HepG2 (cell line): Measurements from ENCODE around the gene TRIM37. TPM values are rescaled to one million over a fixed set of nuclear protein-coding genes. Genes with fewer than 3 reads are reported as not detected.
"Not testable (repeated sequence)": the region's sequence is repeated elsewhere in the genome, so short reads cannot be mapped to it uniquely, and the experiment has no call there.

Experiments
- ATAC-seq: fragments of 200-7000 bp; cut with Tn5 transposase; 3 replicates; pipeline ENCODE4 v1.9.1; 2020; ENCODE audit warnings: mild to moderate bottlenecking, moderate library complexity
- BruUV-seq: library from RNA; stranded (reverse); fragments of 400-500 nt; replicated peaks from 2 replicates; lab custom pipeline; 2021; lab: Mats Ljungman, UMichigan
- CTCF ChIA-PET: fragments of 300-600 bp; formaldehyde crosslinking; extraction: SDS; loops from one replicate; lab custom pipeline; 2021; ENCODE audit warnings: low total read pairs, inconsistent platforms, low intra/inter-chr PET ratio; lab: Yijun Ruan, JAX
- POLR2A ChIA-PET: fragments of 350-600 bp; sonication (Branson Sonifier 250); formaldehyde crosslinking; loops from one replicate; lab custom pipeline; 2020; ENCODE audit warnings: antibody characterized with exemption, inconsistent platforms; lab: Yijun Ruan, JAX
- DNase-seq: peaks from one replicate; pipeline ENCODE4 v3.0.0-alpha.2; 2015; ENCODE audit warnings: low spot score
- FAIRE-seq: peaks from 3 replicates; lab custom pipeline; 2011; peaks lifted over from hg19 to GRCh38; lab: Jason Lieb, UNC
- H2AFZ ChIP-seq: one replicate; pipeline ENCODE4 v1.6.1; 2011; ENCODE audit warnings: low read length, inconsistent platforms
- H3K27ac ChIP-seq: fragments of 300-600 bp; 3 replicates; pipeline ENCODE4 v1.8.0; 2011; ENCODE audit warnings: mixed run types, mild to moderate bottlenecking, mixed read lengths, low read length, inconsistent platforms; ENCODE audit not compliant: insufficient read depth; ENCODE audit errors: extremely low read length
- H3K27me3 ChIP-seq, 2 experiments: fragments of 200-600 bp in 1 of 2; 2 replicates in 1 of 2; 3 replicates in 1 of 2; pipeline versions ENCODE4 v1.6.0 to v1.8.0; 2011; ENCODE audit warnings: low read length in 2 of 2, mild to moderate bottlenecking in 2 of 2, moderate library complexity in 2 of 2, inconsistent platforms in 1 of 2; ENCODE audit not compliant: insufficient read depth in 2 of 2, control insufficient read depth in 1 of 2
- H3K36me3 ChIP-seq, 2 experiments: fragments of 200-600 bp in 1 of 2; replicated peaks in 1 of 2; 2 replicates in 1 of 2; 3 replicates in 1 of 2; pipeline versions ENCODE4 v1.5.1 to v1.8.0; 2011; ENCODE audit warnings: low read length in 2 of 2, inconsistent platforms in 1 of 2; ENCODE audit not compliant: insufficient read depth in 2 of 2, control insufficient read depth in 1 of 2
- H3K4me1 ChIP-seq: 2 replicates; pipeline ENCODE4 v1.5.1; 2012; ENCODE audit warnings: low read length, inconsistent platforms; ENCODE audit not compliant: insufficient read depth
- H3K4me2 ChIP-seq: 2 replicates; pipeline ENCODE4 v1.6.0; 2011; ENCODE audit warnings: low read depth, low read length, inconsistent platforms
- H3K4me3 ChIP-seq, 3 experiments: fragments of 200-600 bp in 1 of 3; sonication (generic), shearing (Covaris generic) in 1 of 3; replicated peaks in 1 of 3; 2 replicates each; pipeline ENCODE4 v1.5.1; 2011 to 2016; ENCODE audit warnings: low read length in 3 of 3, inconsistent platforms in 2 of 3, low read depth in 2 of 3, mild to moderate bottlenecking in 2 of 3, control low read depth in 1 of 3, mixed read lengths in 1 of 3; ENCODE audit not compliant: insufficient read depth in 1 of 3
- H3K79me2 ChIP-seq: one replicate; pipeline ENCODE4 v1.6.1; 2011; ENCODE audit warnings: low read length, inconsistent platforms; ENCODE audit not compliant: insufficient read depth
- H3K9ac ChIP-seq: 2 replicates; pipeline ENCODE4 v1.6.0; 2011; ENCODE audit warnings: mild to moderate bottlenecking, low read depth, low read length, inconsistent platforms; ENCODE audit not compliant: insufficient read depth
- H3K9me3 ChIP-seq: 2 replicates; pipeline ENCODE4 v1.5.1; 2012; ENCODE audit warnings: mild to moderate bottlenecking, low read length
- H4K20me1 ChIP-seq: 2 replicates; pipeline ENCODE4 v1.6.0; 2011; ENCODE audit warnings: inconsistent platforms, mild to moderate bottlenecking, low read length, moderate library complexity; ENCODE audit not compliant: insufficient read depth
- CEBPB ChIP-seq: IDR thresholded peaks from 2 replicates; pipeline ENCODE4 v1.6.1; 2011; ENCODE audit warnings: low read depth, low read length, improper control_type of control experiment, borderline replicate concordance
- CEBPG ChIP-seq: IDR thresholded peaks from 2 replicates; pipeline ENCODE4 v1.6.1; 2016
- IRF2 ChIP-seq: IDR thresholded peaks from 2 replicates; pipeline ENCODE4 v1.6.1; 2018; ENCODE audit warnings: missing genetic modification reagents, missing compliant biosample characterization
- ZBTB33 ChIP-seq: sonication (generic); formaldehyde crosslinking; IDR thresholded peaks from 2 replicates; pipeline ENCODE4 v1.4.0; 2020; ENCODE audit warnings: missing genetic modification reagents
- ZBTB38 ChIP-seq: sonication (generic); formaldehyde crosslinking; IDR thresholded peaks from 2 replicates; pipeline ENCODE4 v1.5.1; 2020; ENCODE audit warnings: mild to moderate bottlenecking, missing genetic modification reagents
- ZFP36L2 ChIP-seq: sonication (generic); formaldehyde crosslinking; IDR thresholded peaks from 2 replicates; pipeline ENCODE4 v1.4.0; 2020; ENCODE audit warnings: missing genetic modification reagents
- ZFP91 ChIP-seq: sonication (generic); formaldehyde crosslinking; IDR thresholded peaks from 2 replicates; pipeline ENCODE4 v1.9.0; 2022; ENCODE audit warnings: missing genetic modification reagents, mild to moderate bottlenecking, borderline replicate concordance
- ZKSCAN8 ChIP-seq: IDR thresholded peaks from 2 replicates; pipeline ENCODE4 v1.6.1; 2016; ENCODE audit warnings: borderline replicate concordance, missing genetic modification reagents, missing compliant biosample characterization
- ZNF33A ChIP-seq: sonication (generic); formaldehyde crosslinking; IDR thresholded peaks from 2 replicates; pipeline ENCODE4 v1.5.1; 2020; ENCODE audit warnings: missing genetic modification reagents, mild to moderate bottlenecking, moderate library complexity, borderline replicate concordance
- WGBS: methylation state at CpG from one replicate; pipeline ENCODE4 v1.1.6; 2017; ENCODE audit warnings: low lambda C conversion rate; 5-methylcytosine and 5-hydroxymethylcytosine counted together
- in situ Hi-C: cut with HindIII; loops from 2 replicates; pipeline ENCODE4 v1.10.0; 2017; ENCODE audit warnings: low pct_unique_long_range_greater_than_20kb; ENCODE audit not compliant: extremely low pct_ligation_motif_present
- intact Hi-C: fragments of 100-400 bp; cut with micrococcal nuclease; formaldehyde crosslinking; loops from one replicate; pipeline ENCODE4 v1.10.0; 2022; ENCODE audit not compliant: unreplicated experiment
- polyA plus RNA-seq, 8 experiments: library from polyadenylated mRNA; depleted of rRNA in 3 of 8; stranded (reverse) in 7 of 8; unstranded in 1 of 8; fragments of >200 nt; fragmentation: Illumina TruSeq in 4 of 8; extraction: Trizol in 4 of 8; gene quantifications; 2 replicates each; pipeline versions ENCODE4 v1.2.1 to v1.2.3, GENCODE V29; 2011 to 2016; ENCODE audit warnings: low read depth in 4 of 8, missing spikeins in 1 of 8, mixed read lengths in 1 of 8; ENCODE audit not compliant: insufficient read depth in 1 of 8
- total RNA-seq, 5 experiments: library from RNA; depleted of rRNA; stranded (reverse); fragments of >200 nt; fragmentation: Illumina TruSeq; extraction: Trizol; gene quantifications; 2 replicates each; pipeline ENCODE4 v1.2.3, GENCODE V29; 2016; ENCODE audit warnings: low read depth in 1 of 5
- TF ChIP-seq, protein P1 (sequence below): sonication (generic); formaldehyde crosslinking; IDR thresholded peaks from 2 replicates; pipeline ENCODE4 v1.5.1; 2020; ENCODE audit warnings: mild to moderate bottlenecking, moderate library complexity, missing genetic modification reagents
- TF ChIP-seq, protein P2 (sequence below): sonication (generic); formaldehyde crosslinking; IDR thresholded peaks from 2 replicates; pipeline ENCODE4 v1.5.0; 2020; ENCODE audit warnings: mild to moderate bottlenecking, missing genetic modification reagents

TRIM37 gene
- total and polyA plus RNA-seq, 2 of the 13 experiments (the other 11 are each of a cell fraction or from before 2014, with no cell fraction given), result 12.4 to 39.1 TPM

- WGBS, result 97% methylated on average over 10 of the region's 10 CpGs
- peaks cover 81% of the 10 kb centered on the region for H3K79me2 ChIP-seq
- POLR2A ChIA-PET, DNase-seq, CTCF ChIA-PET, H3K36me3 ChIP-seq, H3K4me2 ChIP-seq, H3K9ac ChIP-seq, H3K27ac ChIP-seq, BruUV-seq, H3K4me3 ChIP-seq, H4K20me1 ChIP-seq, intact Hi-C loops, H3K27me3 ChIP-seq, ATAC-seq, FAIRE-seq, H2AFZ ChIP-seq, H3K9me3 ChIP-seq, in situ Hi-C loops: not testable (repeated sequence)
- TF ChIP-seq ZBTB33 (peak; percentile 22; the same call in 1 of the 2 replicates), CEBPB (peak; percentile 24; the same call in 1 of the 2 replicates), ZBTB38 (CRISPR knock-in tag) (peak; percentile 41; the same call in 1 of the 2 replicates), CEBPG (CRISPR knock-in tag) (0 out of 2 replicates have a peak, but pooled peaks have one; percentile 24)
- peaks cover 17% of the 10 kb centered on the region for H3K4me1 ChIP-seq
Measured at GRCh38 chr17:59138339-59138738, 31.7 kb upstream of the TRIM37 start.

DNA sequence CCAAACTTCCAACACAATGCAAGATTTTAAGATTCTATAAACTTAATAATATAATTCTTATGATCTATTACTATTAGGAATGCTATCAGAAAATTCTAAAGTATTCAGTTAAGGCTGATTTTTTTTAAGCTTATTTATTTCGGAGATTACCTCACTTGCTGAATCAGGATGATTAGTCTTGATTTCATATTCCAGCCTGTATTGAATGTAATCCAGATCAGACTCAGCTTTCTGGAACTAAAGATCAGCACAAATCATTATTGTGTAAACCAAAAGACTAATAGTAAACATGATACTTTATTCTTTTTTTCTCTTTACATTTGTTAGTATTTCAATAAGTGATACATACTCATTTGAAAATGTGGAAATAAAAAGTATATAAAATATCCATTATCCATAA is 24.5 kb upstream of the TRIM37 start:
- DNase-seq, result no peak
- ChIA-PET POLR2A (no interaction called here), CTCF (no interaction called here)
- WGBS, result 100% methylated on average over 1 of the region's 1 CpG
- no peak overlapping the region for H3K4me3 ChIP-seq
- BruUV-seq, result no TSS peak
- H2AFZ ChIP-seq, result no peak overlapping the region
- in situ Hi-C loops (no loop called here), intact Hi-C loops (no loop called here)
- H3K27ac ChIP-seq, result no peak overlapping the region
- H3K36me3 ChIP-seq, result peaks cover 4 to 34% of the 10 kb centered on the region in 2 experiments; a peak in 4 of 5 replicates
- no peaks in the 10 kb centered on the region for H3K27me3 ChIP-seq
- no peaks in the 10 kb centered on the region for H3K9me3 ChIP-seq
- H3K4me2 ChIP-seq, result no peak overlapping the region
- no peak overlapping the region for H3K9ac ChIP-seq
- H4K20me1 ChIP-seq, result no peaks in the 10 kb centered on the region
- FAIRE-seq, result no peak
- peaks cover 40% of the 10 kb centered on the region for H3K79me2 ChIP-seq
- H3K4me1 ChIP-seq, result no peaks in the 10 kb centered on the region
- no peak for ATAC-seq
- TF ChIP-seq ZFP91 (CRISPR knock-in tag) (no peak), ZNF33A (CRISPR knock-in tag) (no peak), ZFP36L2 (CRISPR knock-in tag) (no peak), IRF2 (no peak), ZKSCAN8 (CRISPR knock-in tag) (no peak)
- TF ChIP-seq, protein P1, sequence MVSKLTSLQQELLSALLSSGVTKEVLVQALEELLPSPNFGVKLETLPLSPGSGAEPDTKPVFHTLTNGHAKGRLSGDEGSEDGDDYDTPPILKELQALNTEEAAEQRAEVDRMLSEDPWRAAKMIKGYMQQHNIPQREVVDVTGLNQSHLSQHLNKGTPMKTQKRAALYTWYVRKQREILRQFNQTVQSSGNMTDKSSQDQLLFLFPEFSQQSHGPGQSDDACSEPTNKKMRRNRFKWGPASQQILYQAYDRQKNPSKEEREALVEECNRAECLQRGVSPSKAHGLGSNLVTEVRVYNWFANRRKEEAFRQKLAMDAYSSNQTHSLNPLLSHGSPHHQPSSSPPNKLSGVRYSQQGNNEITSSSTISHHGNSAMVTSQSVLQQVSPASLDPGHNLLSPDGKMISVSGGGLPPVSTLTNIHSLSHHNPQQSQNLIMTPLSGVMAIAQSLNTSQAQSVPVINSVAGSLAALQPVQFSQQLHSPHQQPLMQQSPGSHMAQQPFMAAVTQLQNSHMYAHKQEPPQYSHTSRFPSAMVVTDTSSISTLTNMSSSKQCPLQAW (CRISPR knock-in tag), result no peak
- TF ChIP-seq, protein P2, sequence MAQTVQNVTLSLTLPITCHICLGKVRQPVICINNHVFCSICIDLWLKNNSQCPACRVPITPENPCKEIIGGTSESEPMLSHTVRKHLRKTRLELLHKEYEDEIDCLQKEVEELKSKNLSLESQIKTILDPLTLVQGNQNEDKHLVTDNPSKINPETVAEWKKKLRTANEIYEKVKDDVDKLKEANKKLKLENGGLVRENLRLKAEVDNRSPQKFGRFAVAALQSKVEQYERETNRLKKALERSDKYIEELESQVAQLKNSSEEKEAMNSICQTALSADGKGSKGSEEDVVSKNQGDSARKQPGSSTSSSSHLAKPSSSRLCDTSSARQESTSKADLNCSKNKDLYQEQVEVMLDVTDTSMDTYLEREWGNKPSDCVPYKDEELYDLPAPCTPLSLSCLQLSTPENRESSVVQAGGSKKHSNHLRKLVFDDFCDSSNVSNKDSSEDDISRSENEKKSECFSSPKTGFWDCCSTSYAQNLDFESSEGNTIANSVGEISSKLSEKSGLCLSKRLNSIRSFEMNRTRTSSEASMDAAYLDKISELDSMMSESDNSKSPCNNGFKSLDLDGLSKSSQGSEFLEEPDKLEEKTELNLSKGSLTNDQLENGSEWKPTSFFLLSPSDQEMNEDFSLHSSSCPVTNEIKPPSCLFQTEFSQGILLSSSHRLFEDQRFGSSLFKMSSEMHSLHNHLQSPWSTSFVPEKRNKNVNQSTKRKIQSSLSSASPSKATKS (CRISPR knock-in tag), result no peak
